Duodenal mucosa (tissue), 2 donors: ENCODE measurements around the gene DCD.
"Not testable (repeated sequence)": the region's sequence is repeated elsewhere in the genome, so short reads cannot be mapped to it uniquely, and the experiment has no call there.

ENCODE experiments used
- H3K27ac ChIP-seq: one replicate; pipeline ENCODE4 v1.7.0; 2013; ENCODE audit warnings: low read depth, low read length
- H3K27me3 ChIP-seq, 2 donors: one replicate each; pipeline ENCODE4 v1.7.0; 2013; ENCODE audit warnings: low read length in 2 of 2, control low read depth in 1 of 2; ENCODE audit not compliant: insufficient read depth in 2 of 2, control insufficient read depth in 1 of 2
- H3K36me3 ChIP-seq, 2 donors: one replicate each; pipeline ENCODE4 v1.7.0; 2013; ENCODE audit warnings: low read length in 2 of 2, control low read depth in 1 of 2; ENCODE audit not compliant: insufficient read depth in 2 of 2, control insufficient read depth in 1 of 2
- H3K4me1 ChIP-seq, 2 donors: one replicate each; pipeline ENCODE4 v1.7.0; 2013; ENCODE audit warnings: low read length in 2 of 2, control low read depth in 1 of 2; ENCODE audit not compliant: insufficient read depth in 2 of 2, control insufficient read depth in 1 of 2
- H3K4me3 ChIP-seq, 2 donors: one replicate each; pipeline ENCODE4 v1.7.0; 2013; ENCODE audit warnings: low read length in 2 of 2, low read depth in 1 of 2
- H3K9ac ChIP-seq, 2 donors: one replicate each; pipeline ENCODE4 v1.7.0; 2013; ENCODE audit warnings: low read length in 2 of 2, low read depth in 1 of 2
- H3K9me3 ChIP-seq, 2 donors: one replicate each; pipeline ENCODE4 v1.7.0; 2013; ENCODE audit warnings: low read length in 2 of 2, control low read depth in 1 of 2; ENCODE audit not compliant: control insufficient read depth in 1 of 2

The DCD gene

DNA sequence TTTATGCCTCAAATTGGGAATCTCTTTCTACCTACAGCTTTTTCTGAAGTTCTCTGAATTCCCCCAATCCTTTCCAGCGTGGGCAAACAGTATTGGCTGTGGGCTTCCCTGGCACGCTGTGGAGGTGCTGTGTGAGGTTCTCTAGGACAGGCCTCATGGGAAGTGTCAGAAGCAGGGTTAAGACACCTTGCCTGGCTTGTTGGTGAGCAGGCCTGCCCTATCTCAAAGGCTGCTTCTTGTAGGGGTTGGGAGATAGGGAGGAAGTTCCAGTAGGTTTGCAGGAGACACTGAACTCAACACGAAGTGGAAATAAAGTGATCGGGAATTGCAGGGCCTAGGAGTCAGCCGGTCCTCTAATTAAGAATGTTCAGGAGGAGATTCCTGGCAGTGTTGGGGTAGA lies 30.0 kb upstream of the DCD start:
- Histone ChIP-seq H3K4me3 (no peak overlapping the region), H3K4me1 (no peaks in the 10 kb centered on the region), H3K27me3 (peaks cover 5 to 10% of the 10 kb centered on the region in 2 donors), H3K27ac (no peak overlapping the region), H3K36me3 (no peaks in the 10 kb centered on the region), H3K9me3 (no peaks in the 10 kb centered on the region), H3K9ac (no peak overlapping the region)

GRCh38 chr12:54667945-54668344 lies 19.8 kb upstream of the DCD start:
- H3K4me1 ChIP-seq, result no peaks in the 10 kb centered on the region
- no peaks in the 10 kb centered on the region for H3K27me3 ChIP-seq
- no peaks in the 10 kb centered on the region for H3K36me3 ChIP-seq
- no peak overlapping the region for H3K4me3 ChIP-seq
- no peaks in the 10 kb centered on the region for H3K9me3 ChIP-seq
- no peak overlapping the region for H3K9ac ChIP-seq
- H3K27ac ChIP-seq, result no peak overlapping the region

DNA sequence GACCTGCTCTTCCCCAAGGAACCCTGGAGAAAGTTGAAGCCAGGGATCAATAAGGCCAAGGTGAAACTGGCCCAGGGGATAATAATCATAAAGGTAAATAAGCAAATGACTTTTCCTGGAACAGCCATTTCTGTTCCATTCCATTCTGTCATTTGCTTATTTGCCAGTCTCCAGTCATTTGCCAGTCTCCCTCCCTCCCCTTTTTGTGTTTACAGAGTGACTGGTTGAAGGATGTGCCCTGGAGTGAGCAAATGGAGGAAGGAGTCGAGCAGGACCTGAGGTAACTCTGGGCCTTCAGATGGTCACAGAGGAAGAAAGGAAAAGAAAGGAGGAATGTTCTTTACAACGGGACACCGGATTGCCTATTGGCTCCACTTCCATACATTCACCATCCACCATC lies 17.8 kb upstream of the DCD start:
- no peak overlapping the region for H3K4me3 ChIP-seq
- H3K9me3 ChIP-seq, result no peaks in the 10 kb centered on the region
- H3K9ac ChIP-seq, result no peak overlapping the region
- H3K27ac ChIP-seq, result no peak overlapping the region
- no peaks in the 10 kb centered on the region for H3K36me3 ChIP-seq
- H3K27me3 ChIP-seq, result no peaks in the 10 kb centered on the region
- no peaks in the 10 kb centered on the region for H3K4me1 ChIP-seq

- not testable (repeated sequence) for H3K27ac ChIP-seq, H3K4me3 ChIP-seq
Measured at GRCh38 chr12:54665022-54665635, 17.0 kb upstream of the DCD start.

GRCh38 chr12:54663603-54664002 lies 15.4 kb upstream of the DCD start:
- H3K36me3 ChIP-seq, result no peaks in the 10 kb centered on the region
- no peak overlapping the region for H3K4me3 ChIP-seq
- H3K27me3 ChIP-seq, result peaks cover 0 to 3% of the 10 kb centered on the region in 2 donors
- no peaks in the 10 kb centered on the region for H3K9me3 ChIP-seq
- no peak overlapping the region for H3K9ac ChIP-seq
- H3K27ac ChIP-seq, result no peak overlapping the region
- no peaks in the 10 kb centered on the region for H3K4me1 ChIP-seq

More at GRCh38 chr12:54665022-54665635, 17.0 kb upstream of the DCD start:
- H3K9me3 ChIP-seq, H3K36me3 ChIP-seq, H3K27me3 ChIP-seq, H3K4me1 ChIP-seq, H3K9ac ChIP-seq: not testable (repeated sequence)

DNA sequence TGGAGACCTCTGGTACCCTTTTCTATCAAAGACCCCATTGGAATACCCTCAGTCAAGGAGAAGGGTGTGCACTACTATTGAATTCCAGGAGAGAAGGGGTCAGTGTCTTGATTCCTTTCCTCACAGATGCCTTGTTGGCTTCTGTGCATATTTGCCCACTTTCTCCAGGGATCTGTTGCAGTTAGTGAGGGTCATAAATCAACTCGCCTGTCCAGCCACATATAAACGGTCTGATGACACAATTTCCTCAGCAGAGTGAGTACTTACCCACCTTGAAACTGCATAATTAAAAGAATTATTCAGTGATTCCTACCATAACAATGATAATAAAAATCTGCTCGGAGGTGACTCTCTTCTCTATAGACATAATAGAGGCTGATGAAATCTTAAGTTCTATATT lies 13.9 kb upstream of the DCD start:
- Histone ChIP-seq H3K9ac (no peak overlapping the region), H3K36me3 (no peaks in the 10 kb centered on the region), H3K4me1 (no peaks in the 10 kb centered on the region), H3K27ac (no peak overlapping the region), H3K9me3 (no peaks in the 10 kb centered on the region), H3K27me3 (peaks cover 0 to 3% of the 10 kb centered on the region in 2 donors), H3K4me3 (no peak overlapping the region)

DNA sequence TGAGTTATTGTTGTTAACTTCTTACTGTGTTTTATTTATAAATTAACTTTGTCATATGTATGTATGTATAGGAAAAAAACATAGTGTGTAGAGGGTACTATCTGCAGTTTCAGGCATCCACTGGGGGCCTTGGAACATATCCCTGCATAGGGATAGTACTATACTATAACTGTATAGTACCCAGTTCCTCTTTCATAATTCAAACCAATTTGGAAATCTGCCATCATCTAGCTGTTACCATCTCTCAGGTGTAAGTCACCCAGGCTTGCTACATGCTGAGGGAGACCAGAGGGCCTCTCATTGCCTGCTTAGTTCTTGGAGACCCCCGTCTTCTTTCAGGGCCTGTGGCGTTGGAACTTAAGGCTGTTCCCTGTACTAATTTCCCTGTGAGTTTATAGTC lies 12.9 kb upstream of the DCD start:
- Histone ChIP-seq H3K36me3 (no peaks in the 10 kb centered on the region), H3K27ac (no peak overlapping the region), H3K27me3 (peaks cover 0 to 3% of the 10 kb centered on the region in 2 donors), H3K4me3 (no peak overlapping the region), H3K9ac (no peak overlapping the region), H3K4me1 (no peaks in the 10 kb centered on the region), H3K9me3 (no peaks in the 10 kb centered on the region)

- Histone ChIP-seq H3K9ac (no peak overlapping the region), H3K4me1 (no peaks in the 10 kb centered on the region), H3K4me3 (no peak overlapping the region), H3K9me3 (no peaks in the 10 kb centered on the region), H3K27ac (no peak overlapping the region), H3K27me3 (peaks cover 0 to 3% of the 10 kb centered on the region in 2 donors), H3K36me3 (no peaks in the 10 kb centered on the region)
Measured at GRCh38 chr12:54660320-54660962, 12.3 kb upstream of the DCD start.

DNA sequence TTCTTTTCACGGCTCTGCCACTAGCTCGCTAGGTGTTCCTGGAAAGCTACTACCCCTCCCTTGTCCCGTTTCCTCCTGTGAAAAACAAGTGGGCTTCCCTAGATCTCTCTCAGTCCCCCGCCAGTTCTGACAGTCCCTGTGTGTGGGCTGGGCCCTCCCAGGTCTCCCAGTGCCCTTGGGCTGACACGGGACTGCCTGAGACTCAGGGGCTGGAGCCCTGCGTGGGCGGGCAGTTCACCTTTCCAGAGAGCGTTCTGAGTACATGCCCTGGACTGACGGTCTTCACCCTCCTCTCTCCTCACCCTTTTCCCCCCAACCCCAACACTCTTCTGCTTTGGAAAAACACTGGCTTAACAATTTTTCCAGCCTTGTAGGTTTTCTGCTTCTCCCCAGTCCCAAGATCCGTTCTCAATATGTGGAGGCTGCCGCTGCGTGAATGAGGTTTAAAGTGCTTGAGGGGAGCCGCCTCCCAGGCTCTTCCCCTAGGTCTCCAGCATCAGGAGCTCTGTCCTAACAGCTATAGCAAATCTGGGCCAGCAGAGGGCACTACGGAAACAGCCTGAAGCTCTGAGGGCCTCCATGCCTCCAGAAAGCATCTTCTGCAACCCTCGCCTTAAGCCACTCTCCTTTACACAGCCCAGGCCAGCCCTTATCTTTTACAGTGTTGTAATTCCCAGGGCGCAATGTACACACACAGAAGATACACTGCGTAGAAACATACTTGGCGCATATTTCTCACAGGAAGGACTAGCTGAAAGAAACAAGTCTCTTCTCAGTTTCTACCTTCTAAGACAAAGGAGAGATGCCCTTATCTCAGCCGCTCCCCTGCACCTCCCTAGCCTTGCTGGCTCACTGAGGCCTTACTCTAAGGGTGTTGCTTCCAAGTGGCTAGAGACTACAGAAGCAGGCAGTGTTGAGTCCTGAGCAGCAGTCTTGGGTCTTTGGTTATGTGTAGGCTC lies 10.4 kb upstream of the DCD start:
- H3K36me3 ChIP-seq, result no peaks in the 10 kb centered on the region
- H3K27me3 ChIP-seq, result peaks cover 0 to 7% of the 10 kb centered on the region in 2 donors
- H3K9ac ChIP-seq, result no peak overlapping the region
- H3K4me3 ChIP-seq, result no peak overlapping the region
- H3K27ac ChIP-seq, result no peak overlapping the region
- H3K4me1 ChIP-seq, result no peaks in the 10 kb centered on the region
- no peaks in the 10 kb centered on the region for H3K9me3 ChIP-seq

DNA sequence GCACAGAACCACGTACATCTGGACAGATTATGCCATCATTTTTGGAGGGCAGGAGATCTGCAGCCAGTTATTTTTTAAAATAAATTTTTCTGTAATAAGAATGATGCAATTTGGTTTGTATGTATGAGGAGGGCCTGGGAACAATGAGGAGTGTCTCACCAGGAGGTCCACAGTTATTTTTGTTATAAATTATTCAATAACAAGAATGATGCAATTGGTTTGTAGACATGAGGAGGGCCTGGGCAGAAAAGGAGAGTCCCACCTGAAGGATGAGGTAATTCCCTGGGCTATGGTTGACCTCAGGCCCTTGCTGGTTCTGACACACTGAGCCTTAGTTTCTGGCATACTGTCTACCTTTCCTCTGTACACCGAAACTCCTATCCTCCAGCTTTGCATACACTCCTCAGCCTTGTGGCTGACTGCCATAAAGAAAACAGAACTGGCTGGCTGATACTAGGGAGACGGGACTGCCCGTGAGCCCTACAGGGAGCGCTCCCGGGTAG lies 9.0 kb upstream of the DCD start:
- Histone ChIP-seq H3K4me1 (no peaks in the 10 kb centered on the region), H3K9ac (no peak overlapping the region), H3K36me3 (no peaks in the 10 kb centered on the region), H3K27me3 (peaks cover 0 to 7% of the 10 kb centered on the region in 2 donors), H3K4me3 (no peak overlapping the region), H3K9me3 (no peaks in the 10 kb centered on the region), H3K27ac (no peak overlapping the region)
